HEK293T (cell line): ENCODE measurements around the gene CORO2A.

ENCODE experiments used
- CTCF ChIA-PET: fragments of 350-600 bp; formaldehyde crosslinking; extraction: SDS; loops from one replicate; lab custom pipeline; 2021; ENCODE audit warnings: antibody characterized with exemption, inconsistent platforms; lab: Yijun Ruan, JAX
- POLR2A ChIA-PET: fragments of 350-600 bp; formaldehyde crosslinking; extraction: SDS; loops from one replicate; lab custom pipeline; 2020; ENCODE audit warnings: antibody characterized with exemption, inconsistent platforms; lab: Yijun Ruan, JAX
- DNase-seq: peaks from one replicate; pipeline ENCODE4 v3.0.0; 2012; ENCODE audit warnings: mixed read lengths; ENCODE audit errors: extremely low spot score
- ARNT ChIP-seq: fragments of 450-650 bp; IDR thresholded peaks from 2 replicates; pipeline ENCODE4 v1.6.1; 2017; ENCODE audit warnings: mild to moderate bottlenecking
- BHLHE40 ChIP-seq: fragments of 450-650 bp; IDR thresholded peaks from 2 replicates; pipeline ENCODE4 v1.6.1; 2016; ENCODE audit warnings: mild to moderate bottlenecking, moderate library complexity, borderline replicate concordance
- CTBP1 ChIP-seq: fragments of 450-650 bp; IDR thresholded peaks from 2 replicates; pipeline ENCODE4 v1.6.1; 2016; ENCODE audit warnings: borderline replicate concordance
- ELF4 ChIP-seq: fragments of 450-650 bp; IDR thresholded peaks from 2 replicates; pipeline ENCODE4 v1.6.1; 2017; ENCODE audit warnings: antibody characterized with exemption
- FOXA1 ChIP-seq: fragments of 450-650 bp; IDR thresholded peaks from 2 replicates; pipeline ENCODE4 v1.6.1; 2016; ENCODE audit warnings: mild to moderate bottlenecking
- FOXK2 ChIP-seq: fragments of 450-650 bp; IDR thresholded peaks from 2 replicates; pipeline ENCODE4 v1.6.1; 2016; ENCODE audit warnings: mild to moderate bottlenecking
- FOXM1 ChIP-seq: fragments of 450-650 bp; IDR thresholded peaks from 2 replicates; pipeline ENCODE4 v1.6.1; 2017; ENCODE audit warnings: mild to moderate bottlenecking, borderline replicate concordance
- HDGF ChIP-seq: fragments of 450-650 bp; IDR thresholded peaks from 2 replicates; pipeline ENCODE4 v1.6.1; 2017; ENCODE audit warnings: antibody characterized with exemption, borderline replicate concordance
- L3MBTL2 ChIP-seq: fragments of 450-650 bp; conservative IDR thresholded peaks from 2 replicates; pipeline ENCODE4 v1.6.1; 2016; ENCODE audit warnings: mild to moderate bottlenecking
- LEF1 ChIP-seq: fragments of 450-650 bp; IDR thresholded peaks from 2 replicates; pipeline ENCODE4 v1.6.1; 2017; ENCODE audit warnings: mild to moderate bottlenecking, borderline replicate concordance
- NFRKB ChIP-seq: fragments of 450-650 bp; IDR thresholded peaks from 2 replicates; pipeline ENCODE4 v1.6.1; 2016; ENCODE audit warnings: mild to moderate bottlenecking, moderate library complexity
- SP1 ChIP-seq: fragments of 450-650 bp; IDR thresholded peaks from 2 replicates; pipeline ENCODE4 v1.6.1; 2017
- SUZ12 ChIP-seq: fragments of 450-650 bp; IDR thresholded peaks from 2 replicates; pipeline ENCODE4 v1.6.1; 2016; ENCODE audit warnings: mild to moderate bottlenecking
- TARDBP ChIP-seq: fragments of 450-650 bp; IDR thresholded peaks from 2 replicates; pipeline ENCODE4 v1.6.1; 2016
- ZNF384 ChIP-seq: fragments of 450-650 bp; IDR thresholded peaks from 2 replicates; pipeline ENCODE4 v1.6.1; 2016
- TF ChIP-seq, protein P1 (sequence below): fragments of 450-650 bp; IDR thresholded peaks from 2 replicates; pipeline ENCODE4 v1.6.1; 2016

The CORO2A gene

GRCh38 chr9:98086461-98086860 is 106.0 kb downstream of the CORO2A start:
- ChIA-PET CTCF (interaction anchor here (0.8 kb wide), 1 partner anchor 12 kb away, joined by 3 read pairs; no protein-coding TSS in a partner anchor), POLR2A (no interaction called here)
- no peak for DNase-seq
- no peak for TF ChIP-seq SP1
- no peak for TF ChIP-seq BHLHE40
- no peak for TF ChIP-seq ZNF384
- no peak for TF ChIP-seq FOXM1
- TF ChIP-seq CTBP1: no peak
- no peak for TF ChIP-seq HDGF
- TF ChIP-seq L3MBTL2: no peak
- TF ChIP-seq SUZ12: no peak
- TF ChIP-seq TARDBP: no peak
- TF ChIP-seq FOXA1: no peak
- TF ChIP-seq FOXK2: no peak
- no peak for TF ChIP-seq ELF4

DNA sequence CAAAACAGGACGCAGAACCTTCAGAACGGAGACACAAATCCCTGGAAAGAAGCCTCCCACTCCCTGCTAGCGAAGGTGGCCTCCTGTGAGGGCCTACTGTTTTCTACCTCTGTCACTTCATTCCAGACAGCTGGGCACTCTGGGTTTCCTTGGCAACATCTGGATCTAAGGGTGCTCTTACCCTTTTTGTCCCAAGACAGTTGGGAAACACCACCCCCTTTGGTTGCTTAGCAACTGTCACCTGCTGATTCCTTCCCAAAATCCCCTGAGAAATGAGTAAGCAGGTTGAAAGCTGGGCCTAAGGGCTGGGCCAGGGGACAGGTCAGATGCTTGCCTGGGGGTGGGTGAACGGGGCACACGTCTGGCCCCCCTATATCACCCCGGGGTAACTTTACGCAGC is 106.5 kb downstream of the CORO2A start:
- POLR2A ChIA-PET: interaction anchor here (0.7 kb wide), 1 partner anchor 163 kb away, joined by 3 read pairs; the partner anchor contains the start of gene TRMO
- DNase-seq: no peak
- CTCF ChIA-PET: no interaction called here
- no peak for TF ChIP-seq ARNT
- TF ChIP-seq FOXA1: no peak
- no peak for TF ChIP-seq HDGF
- TF ChIP-seq L3MBTL2: no peak
- TF ChIP-seq NFRKB: no peak
- no peak for TF ChIP-seq FOXK2
- no peak for TF ChIP-seq SUZ12
- no peak for TF ChIP-seq SP1
- no peak for TF ChIP-seq ELF4
- no peak for TF ChIP-seq ZNF384
- no peak for TF ChIP-seq FOXM1
- no peak for TF ChIP-seq BHLHE40

- POLR2A ChIA-PET: no interaction called here
Measured at GRCh38 chr9:98085058-98085457, 107.4 kb downstream of the CORO2A start.

DNA sequence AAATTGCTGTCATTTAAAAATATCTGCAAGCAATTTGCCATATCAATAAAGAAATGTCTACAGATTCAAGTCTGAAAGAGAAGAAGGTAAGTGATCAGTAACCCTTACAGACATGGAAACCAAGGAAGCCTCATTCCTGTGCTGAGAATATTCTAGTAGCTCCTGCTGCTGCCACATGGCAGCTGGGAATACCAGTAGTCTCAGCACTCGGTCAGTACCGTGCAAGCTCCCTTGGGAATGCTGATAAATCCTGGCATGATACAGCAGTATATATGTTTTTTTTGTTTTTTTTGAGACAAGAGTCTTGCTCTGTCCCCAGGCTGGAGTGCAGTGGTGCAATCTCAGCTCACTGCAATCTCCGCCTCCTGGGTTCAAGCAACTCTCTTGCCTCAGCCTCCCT is 108.0 kb downstream of the CORO2A start:
- no peak for DNase-seq
- ChIA-PET CTCF (interaction anchor here (1.1 to 1.9 kb wide), 2 partner anchors 10 to 14 kb away, joined by 3 to 6 read pairs; no protein-coding TSS in a partner anchor), POLR2A (no interaction called here)
- TF ChIP-seq SUZ12: no peak
- no peak for TF ChIP-seq CTBP1
- TF ChIP-seq, protein P1, sequence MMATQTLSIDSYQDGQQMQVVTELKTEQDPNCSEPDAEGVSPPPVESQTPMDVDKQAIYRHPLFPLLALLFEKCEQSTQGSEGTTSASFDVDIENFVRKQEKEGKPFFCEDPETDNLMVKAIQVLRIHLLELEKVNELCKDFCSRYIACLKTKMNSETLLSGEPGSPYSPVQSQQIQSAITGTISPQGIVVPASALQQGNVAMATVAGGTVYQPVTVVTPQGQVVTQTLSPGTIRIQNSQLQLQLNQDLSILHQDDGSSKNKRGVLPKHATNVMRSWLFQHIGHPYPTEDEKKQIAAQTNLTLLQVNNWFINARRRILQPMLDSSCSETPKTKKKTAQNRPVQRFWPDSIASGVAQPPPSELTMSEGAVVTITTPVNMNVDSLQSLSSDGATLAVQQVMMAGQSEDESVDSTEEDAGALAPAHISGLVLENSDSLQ: no peak
- TF ChIP-seq LEF1: no peak
- TF ChIP-seq TARDBP: no peak
- no peak for TF ChIP-seq FOXK2
- no peak for TF ChIP-seq L3MBTL2
- TF ChIP-seq ZNF384: no peak
- no peak for TF ChIP-seq BHLHE40
- no peak for TF ChIP-seq FOXA1
- TF ChIP-seq ARNT: no peak
- no peak for TF ChIP-seq SP1
- TF ChIP-seq NFRKB: no peak
- TF ChIP-seq ELF4: no peak
- TF ChIP-seq HDGF: no peak
- TF ChIP-seq FOXM1: no peak

More at GRCh38 chr9:98085058-98085457, 107.4 kb downstream of the CORO2A start:
- DNase-seq: no peak
- no peak for TF ChIP-seq FOXK2
- TF ChIP-seq FOXM1: no peak
- no peak for TF ChIP-seq FOXA1
- no peak for TF ChIP-seq ELF4
- no peak for TF ChIP-seq NFRKB
- TF ChIP-seq ZNF384: no peak
- no peak for TF ChIP-seq BHLHE40
- TF ChIP-seq ARNT: no peak
- TF ChIP-seq LEF1: no peak
- TF ChIP-seq HDGF: no peak
- no peak for TF ChIP-seq SUZ12
- TF ChIP-seq, protein P1: no peak
- CTCF ChIA-PET: interaction anchor here (0.6 to 1.9 kb wide), 3 partner anchors 11 to 27 kb away, joined by 3 to 6 read pairs (median 3); no protein-coding TSS in a partner anchor

DNA sequence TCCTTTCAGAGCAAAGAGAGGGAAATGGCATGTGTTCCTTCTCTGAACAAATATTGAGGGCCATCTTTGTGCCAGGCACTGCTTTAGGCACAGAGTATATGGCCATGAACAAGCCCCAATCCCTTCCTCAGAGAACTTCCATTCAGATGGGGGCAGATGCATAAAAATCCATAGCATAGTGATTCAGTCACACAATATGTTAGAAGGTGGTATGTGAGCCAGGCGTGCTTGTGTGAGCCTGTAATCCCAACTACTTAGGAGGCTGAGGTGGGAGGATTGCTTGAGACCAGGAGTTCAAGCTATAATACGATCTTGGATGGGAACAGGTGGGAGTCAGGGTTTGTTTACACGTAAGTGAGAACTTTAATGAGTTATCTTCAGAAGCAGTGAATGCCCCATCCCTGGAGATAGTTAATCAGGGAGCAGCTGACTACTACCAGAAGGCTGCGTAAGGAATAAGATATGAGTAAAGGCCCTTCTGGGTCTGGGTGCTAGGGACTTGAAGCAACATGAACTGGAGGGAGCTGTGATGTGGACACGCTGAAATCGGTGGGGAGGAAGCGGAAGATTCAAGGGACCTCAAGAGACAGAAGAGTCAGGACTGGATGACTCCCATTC is 108.8 kb downstream of the CORO2A start:
- TF ChIP-seq CTBP1 (no peak), FOXK2 (no peak), SUZ12 (no peak), TARDBP (no peak), L3MBTL2 (no peak), SP1 (no peak), LEF1 (no peak), ARNT (no peak), ELF4 (no peak), NFRKB (no peak), FOXA1 (no peak), FOXM1 (no peak), HDGF (no peak), ZNF384 (no peak), BHLHE40 (no peak)
- TF ChIP-seq, protein P1: no peak
- POLR2A ChIA-PET: no interaction called here
- CTCF ChIA-PET: interaction anchor here (1.9 kb wide), 1 partner anchor 10 kb away, joined by 6 read pairs; no protein-coding TSS in a partner anchor
- DNase-seq: no peak
